RKO (cell line): Measurements from ENCODE around the gene ACSS3.

Experiments used
- DNase-seq: peaks from one replicate; pipeline ENCODE4 v3.0.0-alpha.2; 2016; ENCODE audit warnings: low spot score

The ACSS3 gene

GRCh38 chr12:81300454-81300853 is 222.6 kb downstream of the ACSS3 start:
- no peak for DNase-seq

DNA sequence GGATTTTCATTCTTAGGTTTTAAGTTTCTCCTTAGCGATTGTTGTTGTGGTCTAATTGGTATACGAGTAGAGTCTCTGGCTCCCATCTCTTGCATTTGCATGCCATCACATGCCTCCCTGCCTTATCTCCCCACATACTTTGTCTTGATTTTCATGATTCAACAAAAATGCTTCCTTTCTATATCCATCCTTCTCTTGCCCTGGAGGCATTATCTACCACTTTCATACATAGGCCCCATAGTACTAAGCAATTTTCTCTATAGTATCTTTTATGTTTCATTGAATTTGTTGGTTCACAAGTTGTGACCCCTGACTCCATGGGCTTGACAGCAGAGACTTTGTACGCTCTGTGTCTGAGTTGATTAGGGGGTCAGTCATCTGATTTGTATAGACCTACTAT is 226.1 kb downstream of the ACSS3 start:
- DNase-seq, result no peak
